Prostate gland (tissue), 2 donors: ENCODE results near the gene DLGAP1.

Source experiments
- CTCF ChIP-seq, 4 experiments: fragments of 200-600 bp in 2 of 4; fragments of 450-650 bp in 2 of 4; sonication (generic) in 2 of 4; IDR thresholded peaks; 1 replicate in 3 of 4; 2 replicates in 1 of 4; pipeline ENCODE4 v1.5.1; 2016 to 2019; ENCODE audit warnings: antibody characterized with exemption in 4 of 4, mild to moderate bottlenecking in 2 of 4, moderate library complexity in 2 of 4
- POLR2A ChIP-seq: fragments of 450-650 bp; IDR thresholded peaks from one replicate; pipeline ENCODE4 v1.6.1; 2016; ENCODE audit warnings: antibody characterized with exemption, mild to moderate bottlenecking
- POLR2AphosphoS5 ChIP-seq: sonication (generic); formaldehyde crosslinking; IDR thresholded peaks from one replicate; pipeline ENCODE4 v1.6.1; 2017; ENCODE audit warnings: antibody characterized with exemption

- TF ChIP-seq CTCF (IDR thresholded peaks at IDR 0.05): no peak
- no peak for TF ChIP-seq POLR2AphosphoS5
- TF ChIP-seq POLR2A: no peak
These were observed 554.8 kb downstream of the DLGAP1 start for GRCh38 chr18:3900327-3900726.
